Measurements from ENCODE around the gene CYBA. TPM values are rescaled to one million over a fixed set of nuclear protein-coding genes. Genes with fewer than 3 reads are reported as not detected.
A peak's percentile ranks its signal among the peaks of the same experiment; 100 is the strongest.

Gene CYBA
- total and polyA plus RNA-seq, 9 of the 15 experiments (the other 6 are each of a cell fraction or from before 2014, with no cell fraction given), result 0.34 to 683 (median 93.0) TPM

DNA sequence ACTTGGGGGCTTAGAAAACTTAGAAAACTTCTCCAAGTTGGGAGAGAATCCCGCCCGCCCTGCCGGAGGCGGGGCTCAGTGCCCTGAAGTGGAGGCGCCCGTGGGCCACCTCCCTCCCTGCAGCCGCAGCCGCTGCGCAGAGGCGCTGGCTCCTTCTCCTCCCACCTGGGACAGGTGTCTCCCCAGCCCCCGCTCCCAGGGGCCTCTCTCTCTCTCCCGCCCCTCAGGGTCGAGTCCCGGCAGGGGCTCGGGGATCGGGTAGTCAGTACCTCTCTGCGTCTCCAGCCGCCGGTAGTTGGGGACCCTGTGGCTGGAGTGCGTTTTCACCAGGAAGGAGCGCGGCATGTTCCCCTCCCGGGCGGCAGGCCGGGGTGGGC is 35.2 kb upstream of the CYBA start (continued):
- TF ChIP-seq ZNF75A (CRISPR knock-in tag; IDR thresholded peaks at IDR 0.05) (no peak), ESRRB (CRISPR knock-in tag; IDR thresholded peaks at IDR 0.05; ENCODE audit: borderline replicate concordance) (no peak), ZNF639 (CRISPR knock-in tag; conservative IDR thresholded peaks at IDR 0.05 in 1 of 2, IDR thresholded peaks at IDR 0.05 in 1 of 2) (no peak; a peak in 1 of 4 replicates), TAF1 (IDR thresholded peaks at IDR 0.05; ENCODE audit: control insufficient read depth, extremely low read depth, insufficient read depth, low read length, severe bottlenecking) (no peak), PHF8 (IDR thresholded peaks at IDR 0.05; ENCODE audit: borderline replicate concordance, low read length) (peak; percentile 41; the same call in 1 of the 2 replicates), CAMTA2 (CRISPR knock-in tag; conservative IDR thresholded peaks at IDR 0.05) (no peak), SUPT5H (IDR thresholded peaks at IDR 0.05) (no peak), TARDBP (IDR thresholded peaks at IDR 0.05) (no peak), SP1 (CRISPR knock-in tag; IDR thresholded peaks at IDR 0.05) (no peak), ZFX (CRISPR knock-in tag; IDR thresholded peaks at IDR 0.05) (peak; percentile 5; the same call in 1 of the 2 replicates), ZNF274 (IDR thresholded peaks at IDR 0.05; ENCODE audit: borderline replicate concordance, low read depth, low read length) (no peak), SPI1 (IDR thresholded peaks at IDR 0.05; ENCODE audit: borderline replicate concordance, low read depth, low read length) (no peak), ZBTB43 (CRISPR knock-in tag; IDR thresholded peaks at IDR 0.05) (no peak), ZNF696 (CRISPR knock-in tag; conservative IDR thresholded peaks at IDR 0.05) (no peak), SNAPC5 (CRISPR knock-in tag; IDR thresholded peaks at IDR 0.05) (no peak), ZNF217 (CRISPR knock-in tag; IDR thresholded peaks at IDR 0.05) (no peak), STAT5B (CRISPR knock-in tag; IDR thresholded peaks at IDR 0.05) (no peak), FOXJ3 (CRISPR knock-in tag; IDR thresholded peaks at IDR 0.05) (no peak)
- TF ChIP-seq, protein P1, sequence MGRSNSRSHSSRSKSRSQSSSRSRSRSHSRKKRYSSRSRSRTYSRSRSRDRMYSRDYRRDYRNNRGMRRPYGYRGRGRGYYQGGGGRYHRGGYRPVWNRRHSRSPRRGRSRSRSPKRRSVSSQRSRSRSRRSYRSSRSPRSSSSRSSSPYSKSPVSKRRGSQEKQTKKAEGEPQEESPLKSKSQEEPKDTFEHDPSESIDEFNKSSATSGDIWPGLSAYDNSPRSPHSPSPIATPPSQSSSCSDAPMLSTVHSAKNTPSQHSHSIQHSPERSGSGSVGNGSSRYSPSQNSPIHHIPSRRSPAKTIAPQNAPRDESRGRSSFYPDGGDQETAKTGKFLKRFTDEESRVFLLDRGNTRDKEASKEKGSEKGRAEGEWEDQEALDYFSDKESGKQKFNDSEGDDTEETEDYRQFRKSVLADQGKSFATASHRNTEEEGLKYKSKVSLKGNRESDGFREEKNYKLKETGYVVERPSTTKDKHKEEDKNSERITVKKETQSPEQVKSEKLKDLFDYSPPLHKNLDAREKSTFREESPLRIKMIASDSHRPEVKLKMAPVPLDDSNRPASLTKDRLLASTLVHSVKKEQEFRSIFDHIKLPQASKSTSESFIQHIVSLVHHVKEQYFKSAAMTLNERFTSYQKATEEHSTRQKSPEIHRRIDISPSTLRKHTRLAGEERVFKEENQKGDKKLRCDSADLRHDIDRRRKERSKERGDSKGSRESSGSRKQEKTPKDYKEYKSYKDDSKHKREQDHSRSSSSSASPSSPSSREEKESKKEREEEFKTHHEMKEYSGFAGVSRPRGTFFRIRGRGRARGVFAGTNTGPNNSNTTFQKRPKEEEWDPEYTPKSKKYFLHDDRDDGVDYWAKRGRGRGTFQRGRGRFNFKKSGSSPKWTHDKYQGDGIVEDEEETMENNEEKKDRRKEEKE (IDR thresholded peaks at IDR 0.05; ENCODE audit: borderline replicate concordance in 1 of 2, control insufficient read depth in 1 of 2, low read depth in 2 of 2, low read length in 1 of 2), result no peak
